GM12878 (cell line): ENCODE data around the gene SENP5. TPM values are rescaled to one million over a fixed set of nuclear protein-coding genes. Genes with fewer than 3 reads are reported as not detected.

Source experiments
- ATAC-seq: fragments of 200-7000 bp; cut with Tn5 transposase; 3 replicates; pipeline ENCODE4 v1.9.1; 2020; ENCODE audit warnings: mild to moderate bottlenecking, moderate library complexity
- BruUV-seq: library from RNA; stranded (reverse); fragments of 400-500 nt; replicated peaks from 2 replicates; lab custom pipeline; 2021; lab: Mats Ljungman, UMichigan
- CTCF ChIA-PET: fragments of 300-600 bp; sonication (Branson Sonifier 250); formaldehyde crosslinking; extraction: SDS; loops from one replicate; lab custom pipeline; 2021; ENCODE audit warnings: inconsistent platforms; lab: Yijun Ruan, JAX
- POLR2A ChIA-PET: fragments of 350-600 bp; formaldehyde crosslinking; extraction: SDS; loops from one replicate; lab custom pipeline; 2021; ENCODE audit warnings: inconsistent platforms; lab: Charles Lee
- RAD21 ChIA-PET: fragments of 300-600 bp; sonication (Branson Sonifier 250); formaldehyde crosslinking; loops from one replicate; lab custom pipeline; 2023; ENCODE audit warnings: antibody characterized with exemption; ENCODE audit not compliant: unreplicated experiment; lab: Charles Lee
- SMC1A ChIA-PET: fragments of 300-600 bp; sonication (Branson Sonifier 250); formaldehyde crosslinking; loops from one replicate; lab custom pipeline; 2023; ENCODE audit not compliant: unreplicated experiment, uncharacterized antibody; lab: Charles Lee
- DNase-seq: peaks from one replicate; pipeline ENCODE4 v3.0.0-alpha.2; 2011; ENCODE audit warnings: low read depth, low spot score
- FAIRE-seq: peaks from 3 replicates; lab custom pipeline; 2011; peaks lifted over from hg19 to GRCh38; lab: Jason Lieb, UNC
- H2AFZ ChIP-seq: 2 replicates; pipeline ENCODE4 v1.6.0; 2011; ENCODE audit warnings: low read depth, low read length, control low read depth; ENCODE audit not compliant: control insufficient read depth
- H3K27ac ChIP-seq: 2 replicates; pipeline ENCODE4 v1.5.1; 2011; ENCODE audit warnings: control low read depth; ENCODE audit not compliant: control insufficient read depth, insufficient read depth
- H3K27me3 ChIP-seq, 2 experiments: replicated peaks in 1 of 2; 2 replicates each; pipeline versions ENCODE4 v1.6.0 to v1.6.1; 2011; ENCODE audit warnings: low read length in 1 of 2; ENCODE audit not compliant: control insufficient read depth in 2 of 2, insufficient read depth in 2 of 2
- H3K36me3 ChIP-seq, 2 experiments: 2 replicates each; pipeline ENCODE4 v1.5.1; 2011; ENCODE audit warnings: low read length in 1 of 2; ENCODE audit not compliant: control insufficient read depth in 2 of 2, insufficient read depth in 2 of 2
- H3K4me1 ChIP-seq: 2 replicates; pipeline ENCODE4 v1.6.1; 2011; ENCODE audit warnings: mild to moderate bottlenecking, low read length, moderate library complexity, mixed read lengths; ENCODE audit not compliant: control insufficient read depth, insufficient read depth
- H3K4me2 ChIP-seq: 2 replicates; pipeline ENCODE4 v1.6.0; 2011; ENCODE audit warnings: control low read depth; ENCODE audit not compliant: control insufficient read depth, insufficient read depth
- H3K4me3 ChIP-seq: fragments of 200-600 bp; sonication (generic); 2 replicates; pipeline ENCODE4 v1.5.1; 2016
- H3K79me2 ChIP-seq: 2 replicates; pipeline ENCODE4 v1.6.0; 2011; ENCODE audit warnings: low read length; ENCODE audit not compliant: control insufficient read depth, insufficient read depth
- H3K9ac ChIP-seq: 2 replicates; pipeline ENCODE4 v1.8.0; 2011; ENCODE audit warnings: low read length, control low read depth, mixed read lengths; ENCODE audit not compliant: control insufficient read depth, insufficient read depth
- H3K9me3 ChIP-seq: replicated peaks from 3 replicates; pipeline ENCODE4 v1.5.1; 2011; ENCODE audit warnings: mild to moderate bottlenecking, low read length; ENCODE audit not compliant: control insufficient read depth, insufficient read depth
- H4K20me1 ChIP-seq: 2 replicates; pipeline ENCODE4 v1.6.0; 2011; ENCODE audit not compliant: control insufficient read depth, insufficient read depth
- ATF7 ChIP-seq: fragments of 450-650 bp; IDR thresholded peaks from 2 replicates; pipeline ENCODE4 v1.6.1; 2016; ENCODE audit warnings: low read depth, mild to moderate bottlenecking
- BACH1 ChIP-seq: fragments of 450-650 bp; IDR thresholded peaks from 2 replicates; pipeline ENCODE4 v1.6.1; 2017; ENCODE audit warnings: mild to moderate bottlenecking, borderline replicate concordance
- BMI1 ChIP-seq: fragments of 450-650 bp; IDR thresholded peaks from 2 replicates; pipeline ENCODE4 v1.6.1; 2016; ENCODE audit warnings: mild to moderate bottlenecking, moderate library complexity, borderline replicate concordance
- CREB1 ChIP-seq: IDR thresholded peaks from 2 replicates; pipeline ENCODE4 v1.6.1; 2012; ENCODE audit warnings: low read depth, mild to moderate bottlenecking, inconsistent platforms
- EP300 ChIP-seq, 2 experiments: fragments of 150-350 bp in 1 of 2; IDR thresholded peaks; 2 replicates each; pipeline ENCODE4 v1.6.1; 2011 to 2012; ENCODE audit warnings: low read depth in 2 of 2, low read length in 2 of 2, borderline replicate concordance in 1 of 2, improper control_type of control experiment in 1 of 2, inconsistent platforms in 1 of 2; ENCODE audit not compliant: control insufficient read depth in 1 of 2
- GATAD2B ChIP-seq: fragments of 450-650 bp; conservative IDR thresholded peaks from 2 replicates; pipeline ENCODE4 v1.6.1; 2017; ENCODE audit warnings: low read depth, mild to moderate bottlenecking, moderate library complexity
- LARP7 ChIP-seq: fragments of 450-650 bp; IDR thresholded peaks from 2 replicates; pipeline ENCODE4 v1.6.1; 2017; ENCODE audit warnings: mild to moderate bottlenecking
- MEF2B ChIP-seq: fragments of 450-650 bp; IDR thresholded peaks from 2 replicates; pipeline ENCODE4 v1.6.1; 2018; ENCODE audit warnings: mild to moderate bottlenecking, moderate library complexity; ENCODE audit not compliant: partially characterized antibody, poor library complexity, severe bottlenecking
- MTA3 ChIP-seq: IDR thresholded peaks from 2 replicates; pipeline ENCODE4 v1.6.1; 2012; ENCODE audit warnings: low read length, inconsistent platforms, borderline replicate concordance
- NFYB ChIP-seq: IDR thresholded peaks from 2 replicates; pipeline ENCODE4 v1.6.1; 2011; ENCODE audit warnings: low read depth, mild to moderate bottlenecking, low read length, improper control_type of control experiment, moderate library complexity; ENCODE audit not compliant: insufficient read depth
- NR2F1 ChIP-seq: fragments of 450-650 bp; conservative IDR thresholded peaks from 2 replicates; pipeline ENCODE4 v1.6.1; 2017; ENCODE audit warnings: mild to moderate bottlenecking
- SRF ChIP-seq, 2 experiments: IDR thresholded peaks; 2 replicates each; pipeline ENCODE4 v1.6.1; 2011; ENCODE audit warnings: low read depth in 2 of 2, low read length in 2 of 2, mild to moderate bottlenecking in 1 of 2, moderate library complexity in 1 of 2
- TAF1 ChIP-seq: IDR thresholded peaks from 2 replicates; pipeline ENCODE4 v1.6.1; 2011; ENCODE audit warnings: mild to moderate bottlenecking, low read depth, low read length, borderline replicate concordance
- ZNF384 ChIP-seq: IDR thresholded peaks from 2 replicates; pipeline ENCODE4 v1.6.1; 2012; ENCODE audit warnings: low read depth, mild to moderate bottlenecking, low read length, improper control_type of control experiment, borderline replicate concordance
- WGBS: methylation state at CpG from one replicate; pipeline ENCODE4 v1.1.6; 2016; ENCODE audit warnings: low lambda C conversion rate; ENCODE audit not compliant: insufficient replicate concordance, insufficient coverage; ENCODE audit errors: missing lambda C conversion rate; 5-methylcytosine and 5-hydroxymethylcytosine counted together
- in situ Hi-C: fragments of 300-500 bp; cut with MboI; formaldehyde crosslinking; loops from 9 replicates; pipeline ENCODE4 v1.14.3; 2018; ENCODE audit warnings: mixed read lengths
- intact Hi-C: fragments of 100-400 bp; cut with micrococcal nuclease; formaldehyde crosslinking; loops from one replicate; pipeline ENCODE4 v1.14.2; 2022; ENCODE audit not compliant: unreplicated experiment
- polyA plus RNA-seq, 11 experiments: library from polyadenylated mRNA; depleted of rRNA in 4 of 11; unstranded in 6 of 11; stranded (reverse) in 5 of 11; fragments of >200 nt; fragmentation: Nextera tagmentation in 4 of 11; fragmentation: Illumina TruSeq in 1 of 11; extraction: Ambion mirVana in 4 of 11; extraction: Trizol in 1 of 11; gene quantifications; 1 replicate in 1 of 11; 2 replicates in 10 of 11; pipeline versions ENCODE4 v1.2.1 to v1.2.3, GENCODE V29; 2011 to 2016; ENCODE audit warnings: inconsistent platforms in 2 of 11, missing spikeins in 2 of 11, low read depth in 1 of 11
- total RNA-seq, 4 experiments: library from RNA; depleted of rRNA in 3 of 4; stranded (reverse); fragments of >200 nt in 3 of 4; fragmentation: Illumina TruSeq in 1 of 4; extraction: Trizol in 1 of 4; gene quantifications; 2 replicates each; pipeline versions ENCODE4 v1.2.1 to v1.2.3, GENCODE V29; 2013 to 2021
- TF ChIP-seq, protein P1 (sequence below): fragments of 450-650 bp; IDR thresholded peaks from 2 replicates; pipeline ENCODE4 v1.6.1; 2016; ENCODE audit warnings: mild to moderate bottlenecking, moderate library complexity, borderline replicate concordance
- TF ChIP-seq, protein P2 (sequence below): fragments of 450-650 bp; IDR thresholded peaks from 2 replicates; pipeline ENCODE4 v1.6.1; 2017; ENCODE audit warnings: mild to moderate bottlenecking
- TF ChIP-seq, protein P3 (sequence below): IDR thresholded peaks from 2 replicates; pipeline ENCODE4 v1.6.1; 2011; ENCODE audit warnings: borderline replicate concordance, low read depth, mild to moderate bottlenecking, moderate library complexity, mixed read lengths, low read length; ENCODE audit not compliant: insufficient read depth; ENCODE audit errors: extremely low read length

The SENP5 gene
- total and polyA plus RNA-seq, 10 of the 15 experiments (the other 5 are each of a cell fraction or from before 2014, with no cell fraction given) = 6.4 to 28.4 (median 15.6) TPM

DNA sequence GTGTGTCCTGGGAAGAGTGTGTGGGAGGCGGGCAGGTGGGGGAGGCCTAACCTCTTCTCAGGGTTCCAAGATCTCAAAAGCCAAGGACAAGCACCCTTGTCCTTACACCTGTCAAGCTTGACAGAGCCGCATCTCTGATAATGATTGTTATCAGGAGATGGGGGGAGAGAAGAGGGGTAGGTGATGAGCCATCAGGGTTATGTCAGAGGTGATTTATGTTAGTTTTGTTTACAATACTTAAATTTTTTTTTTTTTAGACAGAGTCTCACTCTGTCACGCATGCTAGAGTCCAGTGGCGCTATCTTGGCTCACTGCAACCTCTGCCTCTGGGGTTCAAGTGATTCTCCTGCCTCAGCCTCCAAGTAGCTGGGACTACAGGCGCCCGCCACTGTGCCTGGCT is 82.0 kb downstream of the SENP5 start (continued):
- TF ChIP-seq, protein P1, sequence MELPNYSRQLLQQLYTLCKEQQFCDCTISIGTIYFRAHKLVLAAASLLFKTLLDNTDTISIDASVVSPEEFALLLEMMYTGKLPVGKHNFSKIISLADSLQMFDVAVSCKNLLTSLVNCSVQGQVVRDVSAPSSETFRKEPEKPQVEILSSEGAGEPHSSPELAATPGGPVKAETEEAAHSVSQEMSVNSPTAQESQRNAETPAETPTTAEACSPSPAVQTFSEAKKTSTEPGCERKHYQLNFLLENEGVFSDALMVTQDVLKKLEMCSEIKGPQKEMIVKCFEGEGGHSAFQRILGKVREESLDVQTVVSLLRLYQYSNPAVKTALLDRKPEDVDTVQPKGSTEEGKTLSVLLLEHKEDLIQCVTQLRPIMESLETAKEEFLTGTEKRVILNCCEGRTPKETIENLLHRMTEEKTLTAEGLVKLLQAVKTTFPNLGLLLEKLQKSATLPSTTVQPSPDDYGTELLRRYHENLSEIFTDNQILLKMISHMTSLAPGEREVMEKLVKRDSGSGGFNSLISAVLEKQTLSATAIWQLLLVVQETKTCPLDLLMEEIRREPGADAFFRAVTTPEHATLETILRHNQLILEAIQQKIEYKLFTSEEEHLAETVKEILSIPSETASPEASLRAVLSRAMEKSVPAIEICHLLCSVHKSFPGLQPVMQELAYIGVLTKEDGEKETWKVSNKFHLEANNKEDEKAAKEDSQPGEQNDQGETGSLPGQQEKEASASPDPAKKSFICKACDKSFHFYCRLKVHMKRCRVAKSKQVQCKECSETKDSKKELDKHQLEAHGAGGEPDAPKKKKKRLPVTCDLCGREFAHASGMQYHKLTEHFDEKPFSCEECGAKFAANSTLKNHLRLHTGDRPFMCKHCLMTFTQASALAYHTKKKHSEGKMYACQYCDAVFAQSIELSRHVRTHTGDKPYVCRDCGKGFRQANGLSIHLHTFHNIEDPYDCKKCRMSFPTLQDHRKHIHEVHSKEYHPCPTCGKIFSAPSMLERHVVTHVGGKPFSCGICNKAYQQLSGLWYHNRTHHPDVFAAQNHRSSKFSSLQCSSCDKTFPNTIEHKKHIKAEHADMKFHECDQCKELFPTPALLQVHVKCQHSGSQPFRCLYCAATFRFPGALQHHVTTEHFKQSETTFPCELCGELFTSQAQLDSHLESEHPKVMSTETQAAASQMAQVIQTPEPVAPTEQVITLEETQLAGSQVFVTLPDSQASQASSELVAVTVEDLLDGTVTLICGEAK = no peak

DNA sequence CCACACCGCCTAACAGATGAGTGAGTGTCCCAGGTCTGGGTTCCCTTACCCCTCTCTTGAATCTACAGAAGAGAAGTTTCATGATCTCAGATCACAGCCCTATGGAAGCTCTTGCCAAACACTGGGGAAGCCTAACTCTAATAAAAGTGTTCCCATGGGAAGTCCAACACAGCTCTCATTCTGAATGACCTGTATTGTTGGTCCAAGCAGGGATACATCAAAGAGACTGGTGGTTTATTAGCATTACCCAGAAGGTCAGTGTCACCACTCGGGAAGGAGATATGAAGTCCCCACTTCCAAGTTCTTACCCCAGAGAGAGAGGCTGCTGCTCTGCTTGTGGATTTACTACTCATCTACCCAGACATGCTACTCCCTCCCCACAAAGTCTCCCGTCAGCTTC is 83.7 kb downstream of the SENP5 start:
- ATAC-seq (no peak), DNase-seq (no peak), FAIRE-seq (no peak)
- no peaks in the 10 kb centered on the region; a peak in 1 of 4 replicates for H3K36me3 ChIP-seq
- no peak overlapping the region for H2AFZ ChIP-seq
- ChIA-PET RAD21 (no interaction called here), CTCF (interaction anchor here (1.3 kb wide), 1 partner anchor 10 kb away, joined by 3 read pairs; no protein-coding TSS in a partner anchor), SMC1A (no interaction called here), POLR2A (no interaction called here)
- H3K79me2 ChIP-seq = no peaks in the 10 kb centered on the region
- no peaks in the 10 kb centered on the region for H3K27me3 ChIP-seq
- in situ Hi-C loops = no loop called here
- no peaks in the 10 kb centered on the region for H3K4me1 ChIP-seq
- 47% methylated on average over 3 of the region's 3 CpGs for WGBS
- no peak overlapping the region for H3K4me2 ChIP-seq
- no peaks in the 10 kb centered on the region for H4K20me1 ChIP-seq
- no peak overlapping the region for H3K9ac ChIP-seq
- no TSS peak for BruUV-seq
- no peak overlapping the region for H3K27ac ChIP-seq
- intact Hi-C loops = no loop called here
- no peak overlapping the region for H3K4me3 ChIP-seq
- no peaks in the 10 kb centered on the region for H3K9me3 ChIP-seq
- TF ChIP-seq BMI1 (no peak), NR2F1 (no peak), NFYB (no peak), EP300 (IDR thresholded peaks at IDR 0.05; ENCODE audit: borderline replicate concordance in 1 of 2, control insufficient read depth in 1 of 2, low read depth in 2 of 2, low read length in 2 of 2) (no peak), TAF1 (no peak), MTA3 (no peak), SRF (IDR thresholded peaks at IDR 0.05; ENCODE audit: low read depth in 2 of 2, low read length in 2 of 2) (no peak), GATAD2B (no peak), ATF7 (no peak), MEF2B (no peak), ZNF384 (no peak), BACH1 (no peak), CREB1 (no peak), LARP7 (no peak)
- TF ChIP-seq, protein P2, sequence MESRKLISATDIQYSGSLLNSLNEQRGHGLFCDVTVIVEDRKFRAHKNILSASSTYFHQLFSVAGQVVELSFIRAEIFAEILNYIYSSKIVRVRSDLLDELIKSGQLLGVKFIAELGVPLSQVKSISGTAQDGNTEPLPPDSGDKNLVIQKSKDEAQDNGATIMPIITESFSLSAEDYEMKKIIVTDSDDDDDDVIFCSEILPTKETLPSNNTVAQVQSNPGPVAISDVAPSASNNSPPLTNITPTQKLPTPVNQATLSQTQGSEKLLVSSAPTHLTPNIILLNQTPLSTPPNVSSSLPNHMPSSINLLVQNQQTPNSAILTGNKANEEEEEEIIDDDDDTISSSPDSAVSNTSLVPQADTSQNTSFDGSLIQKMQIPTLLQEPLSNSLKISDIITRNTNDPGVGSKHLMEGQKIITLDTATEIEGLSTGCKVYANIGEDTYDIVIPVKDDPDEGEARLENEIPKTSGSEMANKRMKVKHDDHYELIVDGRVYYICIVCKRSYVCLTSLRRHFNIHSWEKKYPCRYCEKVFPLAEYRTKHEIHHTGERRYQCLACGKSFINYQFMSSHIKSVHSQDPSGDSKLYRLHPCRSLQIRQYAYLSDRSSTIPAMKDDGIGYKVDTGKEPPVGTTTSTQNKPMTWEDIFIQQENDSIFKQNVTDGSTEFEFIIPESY = no peak
- TF ChIP-seq, protein P3, sequence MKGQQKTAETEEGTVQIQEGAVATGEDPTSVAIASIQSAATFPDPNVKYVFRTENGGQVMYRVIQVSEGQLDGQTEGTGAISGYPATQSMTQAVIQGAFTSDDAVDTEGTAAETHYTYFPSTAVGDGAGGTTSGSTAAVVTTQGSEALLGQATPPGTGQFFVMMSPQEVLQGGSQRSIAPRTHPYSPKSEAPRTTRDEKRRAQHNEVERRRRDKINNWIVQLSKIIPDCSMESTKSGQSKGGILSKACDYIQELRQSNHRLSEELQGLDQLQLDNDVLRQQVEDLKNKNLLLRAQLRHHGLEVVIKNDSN = no peak
